ENCODE data around the gene MAP3K7CL.

Gene MAP3K7CL

GRCh38 chr21:29114765-29115500 lies 15.5 kb upstream of the MAP3K7CL start:
- FAIRE-seq (no peak), DNase-seq (ENCODE audit: insufficient read length, low spot score) (no peak)
- no peak for TF ChIP-seq CTCF (IDR thresholded peaks at IDR 0.05; ENCODE audit: insufficient read depth, missing control alignments)

DNA sequence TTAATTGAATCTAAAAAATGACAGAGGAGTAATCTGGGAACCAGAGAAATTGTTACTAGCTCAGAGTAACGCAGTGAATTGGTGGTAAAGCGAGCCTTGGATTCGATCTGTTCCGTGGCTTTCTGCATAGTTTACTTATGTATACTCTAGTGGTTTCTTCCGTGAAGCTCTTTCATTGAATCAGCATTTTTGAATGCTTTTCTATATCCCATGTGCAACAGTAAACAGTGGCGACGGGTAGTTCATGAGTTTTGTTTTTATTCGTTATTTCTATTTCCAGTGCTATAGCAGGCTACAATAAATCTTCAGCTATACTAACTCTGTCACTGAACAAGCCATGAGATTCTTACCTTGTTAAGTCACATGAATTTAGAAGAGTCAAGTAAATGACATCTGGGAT lies 14.5 kb upstream of the MAP3K7CL start:
- FAIRE-seq, result no peak
- no peak for TF ChIP-seq CTCF (IDR thresholded peaks at IDR 0.05; ENCODE audit: insufficient read depth, missing control alignments)
- no peak for DNase-seq (ENCODE audit: insufficient read length, low spot score)

DNA sequence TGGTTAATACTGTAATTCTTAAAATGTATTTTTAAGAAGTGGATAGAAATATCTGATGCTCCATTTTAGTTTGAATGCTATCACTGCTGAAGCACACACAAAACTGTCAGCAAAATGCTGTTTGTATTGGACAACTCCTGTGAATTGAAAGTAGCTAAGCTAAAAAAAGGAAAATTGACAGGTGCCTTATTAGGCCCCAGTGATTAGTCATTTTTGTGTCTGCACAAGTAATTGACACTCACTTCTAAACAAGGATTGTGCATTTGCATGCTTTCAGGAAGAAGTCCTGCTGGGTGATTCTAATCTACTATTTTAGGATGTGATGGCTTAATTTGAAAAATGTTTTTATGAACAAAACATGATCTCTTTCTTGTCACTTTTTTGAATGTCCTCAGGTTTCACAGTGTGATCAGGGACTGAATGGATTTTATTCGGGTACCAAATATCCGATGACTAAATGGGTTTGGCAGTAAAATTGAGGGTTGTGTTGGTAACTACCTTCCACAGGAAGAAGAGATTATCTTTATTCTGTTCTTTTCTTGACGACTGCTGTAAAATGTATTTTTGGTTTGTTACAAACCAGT lies 13.0 kb upstream of the MAP3K7CL start:
- DNase-seq (ENCODE audit: insufficient read length, low spot score) (no peak), FAIRE-seq (no peak)
- no peak for TF ChIP-seq CTCF (IDR thresholded peaks at IDR 0.05; ENCODE audit: insufficient read depth, missing control alignments)

DNA sequence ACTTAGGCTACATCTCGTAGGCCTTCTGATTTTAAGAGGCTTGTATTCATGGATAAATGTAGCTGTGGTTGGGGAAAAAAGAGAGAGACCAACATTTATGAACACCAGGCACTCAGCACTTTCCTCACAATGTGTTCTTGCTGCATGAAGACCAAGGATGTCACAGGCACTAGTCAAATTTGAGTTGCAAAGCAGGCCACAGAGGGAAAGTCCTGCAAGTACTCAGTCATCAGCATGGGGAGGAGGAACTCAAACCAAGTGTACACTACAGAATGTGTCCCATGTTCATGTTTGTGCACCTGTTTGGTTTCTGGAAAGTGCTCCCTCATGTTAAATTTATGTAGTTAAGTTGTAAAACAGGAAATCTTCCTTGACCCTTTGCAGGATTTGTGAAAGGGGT lies 8.7 kb upstream of the MAP3K7CL start:
- no peak for FAIRE-seq
- DNase-seq (ENCODE audit: insufficient read length, low spot score), result no peak
- no peak for TF ChIP-seq CTCF (IDR thresholded peaks at IDR 0.05; ENCODE audit: insufficient read depth, missing control alignments)

GRCh38 chr21:29124645-29125044 lies 5.8 kb upstream of the MAP3K7CL start:
- no peak for DNase-seq (ENCODE audit: insufficient read length, low spot score)
- no peak for FAIRE-seq
- TF ChIP-seq CTCF (IDR thresholded peaks at IDR 0.05; ENCODE audit: insufficient read depth, missing control alignments), result no peak

DNA sequence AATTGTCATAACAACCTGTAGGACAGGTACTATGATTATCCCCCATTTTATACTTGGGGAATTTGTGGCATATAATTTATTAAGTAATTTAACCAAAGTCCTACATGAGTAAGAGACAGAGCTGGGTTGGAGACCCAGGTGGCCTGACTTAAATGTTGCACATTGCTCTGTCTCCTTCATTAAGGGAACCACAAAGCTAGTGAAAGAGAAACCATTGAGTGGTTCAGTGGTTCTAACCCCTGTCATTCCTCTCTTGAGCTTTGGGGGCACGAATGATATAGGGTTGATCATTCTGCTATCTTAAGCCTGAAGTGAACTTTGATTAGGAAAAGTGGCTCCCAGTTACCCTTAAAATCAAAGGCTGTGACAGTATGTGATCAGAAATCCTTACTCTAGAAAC lies 5.3 kb upstream of the MAP3K7CL start:
- DNase-seq (ENCODE audit: insufficient read length, low spot score), result no peak
- TF ChIP-seq CTCF (IDR thresholded peaks at IDR 0.05; ENCODE audit: insufficient read depth, missing control alignments), result no peak
- FAIRE-seq, result no peak

GRCh38 chr21:29125979-29126378 lies 4.5 kb upstream of the MAP3K7CL start:
- no peak for FAIRE-seq

More at GRCh38 chr21:29125979-29126378, 4.5 kb upstream of the MAP3K7CL start:
- DNase-seq (ENCODE audit: insufficient read length, low spot score), result no peak
- TF ChIP-seq CTCF (IDR thresholded peaks at IDR 0.05; ENCODE audit: insufficient read depth, missing control alignments), result no peak
